HCT116 (cell line): ENCODE results near the gene CDH23. TPM values are rescaled to one million over a fixed set of nuclear protein-coding genes. Genes with fewer than 3 reads are reported as not detected.
A peak's percentile ranks its signal among the peaks of the same experiment; 100 is the strongest.

Source experiments
- ATAC-seq: fragments of 200-7000 bp; cut with Tn5 transposase; 2 replicates; pipeline ENCODE4 v1.9.1; 2020; ENCODE audit warnings: mild to moderate bottlenecking, moderate library complexity
- BruUV-seq: library from RNA; stranded (reverse); fragments of 400-500 nt; replicated peaks from 2 replicates; lab custom pipeline; 2021; lab: Mats Ljungman, UMichigan
- CTCF ChIA-PET: fragments of 300-600 bp; sonication (Branson Sonifier 250); formaldehyde crosslinking; loops from one replicate; lab custom pipeline; 2021; ENCODE audit warnings: antibody characterized with exemption; lab: Charles Lee
- POLR2A ChIA-PET: fragments of 300-600, 350-600 bp; sonication (Branson Sonifier 250); formaldehyde crosslinking; loops from one replicate; lab custom pipeline; 2021; ENCODE audit warnings: antibody characterized with exemption; lab: Charles Lee
- RAD21 ChIA-PET, 2 experiments: fragments of 300-600 bp; sonication (Branson Sonifier 250); formaldehyde crosslinking; loops; one replicate each; lab custom pipeline; 2023; ENCODE audit warnings: low total read pairs in 2 of 2; ENCODE audit not compliant: uncharacterized antibody in 2 of 2, unreplicated experiment in 2 of 2, low non-redundant PET in 1 of 2; lab: Charles Lee
- DNase-seq: peaks from one replicate; pipeline ENCODE4 v3.0.0-alpha.2; 2010; ENCODE audit warnings: low read depth, low spot score
- H2AFZ ChIP-seq: fragments of 200-600 bp; shearing (Covaris generic), sonication (generic); 2 replicates; pipeline ENCODE4 v1.6.1; 2017; ENCODE audit warnings: low read depth, mixed run types, mixed read lengths, antibody characterized with exemption, low read length; ENCODE audit not compliant: poor library complexity, severe bottlenecking
- H3K27ac ChIP-seq: 2 replicates; pipeline ENCODE4 v1.5.1; 2012; ENCODE audit warnings: low read depth, low read length
- H3K27me3 ChIP-seq: fragments of 200-600 bp; sonication (generic); 2 replicates; pipeline ENCODE4 v1.6.1; 2016; ENCODE audit warnings: mixed run types, low read length, mixed read lengths; ENCODE audit not compliant: insufficient read depth
- H3K36me3 ChIP-seq, 2 experiments: fragments of 200-500 bp in 1 of 2; fragments of 200-600 bp in 1 of 2; sonication (Bioruptor generic) in 1 of 2; sonication (generic) in 1 of 2; 2 replicates each; pipeline versions ENCODE4 v1.5.1 to v1.6.1; 2014 to 2016; ENCODE audit warnings: low read length in 2 of 2, inconsistent platforms in 1 of 2, mixed read lengths in 1 of 2, mixed run types in 1 of 2; ENCODE audit not compliant: insufficient read depth in 2 of 2, control insufficient read depth in 1 of 2
- H3K4me1 ChIP-seq, 2 experiments: fragments of 200-600 bp in 1 of 2; sonication (generic) in 1 of 2; 2 replicates each; pipeline versions ENCODE4 v1.5.1 to v1.6.1; 2012 to 2017; ENCODE audit warnings: low read length in 2 of 2, inconsistent platforms in 1 of 2, mild to moderate bottlenecking in 1 of 2, mixed read lengths in 1 of 2, mixed run types in 1 of 2, moderate library complexity in 1 of 2; ENCODE audit not compliant: insufficient read depth in 2 of 2, control insufficient read depth in 1 of 2
- H3K4me2 ChIP-seq: fragments of 200-600 bp; sonication (generic); 2 replicates; pipeline ENCODE4 v1.6.1; 2017; ENCODE audit warnings: mixed run types, low read length, mixed read lengths
- H3K4me3 ChIP-seq, 2 experiments: fragments of 200-600 bp in 1 of 2; sonication (generic) in 1 of 2; replicated peaks in 1 of 2; 2 replicates each; pipeline ENCODE4 v1.5.1; 2011 to 2016; ENCODE audit warnings: low read length in 2 of 2, control low read depth in 1 of 2, low read depth in 1 of 2, mild to moderate bottlenecking in 1 of 2, mixed read lengths in 1 of 2, mixed run types in 1 of 2
- H3K79me2 ChIP-seq: fragments of 200-600 bp; sonication (generic); 2 replicates; pipeline ENCODE4 v1.6.1; 2017; ENCODE audit warnings: mild to moderate bottlenecking, mixed run types, low read length, moderate library complexity, mixed read lengths; ENCODE audit not compliant: insufficient read depth
- H3K9ac ChIP-seq: fragments of 200-600 bp; sonication (generic); 2 replicates; pipeline ENCODE4 v1.6.1; 2016; ENCODE audit warnings: low read length, mixed read lengths
- H3K9me2 ChIP-seq: fragments of 200-600 bp; sonication (generic), shearing (Covaris generic); 2 replicates; pipeline ENCODE4 v1.6.1; 2017; ENCODE audit warnings: mixed run types, mild to moderate bottlenecking, moderate library complexity; ENCODE audit not compliant: insufficient read depth
- H3K9me3 ChIP-seq, 2 experiments: fragments of 200-500 bp in 1 of 2; fragments of 200-600 bp in 1 of 2; sonication (Bioruptor generic) in 1 of 2; sonication (generic) in 1 of 2; 2 replicates each; pipeline ENCODE4 v1.6.1; 2014 to 2017; ENCODE audit warnings: low read length in 2 of 2, mixed read lengths in 2 of 2, inconsistent platforms in 1 of 2, low read depth in 1 of 2, mild to moderate bottlenecking in 1 of 2, mixed run types in 1 of 2, moderate library complexity in 1 of 2; ENCODE audit not compliant: control insufficient read depth in 1 of 2, insufficient read depth in 1 of 2
- H4K20me1 ChIP-seq: fragments of 200-600 bp; sonication (generic), shearing (Covaris generic); 2 replicates; pipeline ENCODE4 v1.6.1; 2017; ENCODE audit warnings: mixed run types, mild to moderate bottlenecking, moderate library complexity; ENCODE audit not compliant: insufficient read depth
- CBX3 ChIP-seq: IDR thresholded peaks from 2 replicates; pipeline ENCODE4 v1.6.1; 2012; ENCODE audit warnings: low read depth
- CEBPB ChIP-seq: IDR thresholded peaks from 2 replicates; pipeline ENCODE4 v1.6.1; 2012; ENCODE audit warnings: low read depth
- EGR1 ChIP-seq: IDR thresholded peaks from 2 replicates; pipeline ENCODE4 v1.6.1; 2012; ENCODE audit warnings: low read depth
- EZH2 ChIP-seq: fragments of 200-600 bp; sonication (generic); IDR thresholded peaks from 2 replicates; pipeline ENCODE4 v1.6.1; 2017; ENCODE audit warnings: antibody characterized with exemption, mixed run types
- EZH2phosphoT487 ChIP-seq: fragments of 200-600 bp; IDR thresholded peaks from 2 replicates; pipeline ENCODE4 v1.6.1; 2018; ENCODE audit warnings: antibody characterized with exemption, borderline replicate concordance
- FOSL1 ChIP-seq: IDR thresholded peaks from 2 replicates; pipeline ENCODE4 v1.6.1; 2012; ENCODE audit warnings: low read depth
- JUND ChIP-seq: IDR thresholded peaks from 2 replicates; pipeline ENCODE4 v1.6.1; 2012
- POLR2A ChIP-seq: IDR thresholded peaks from 2 replicates; pipeline ENCODE4 v1.7.0; 2011; ENCODE audit warnings: borderline replicate concordance; ENCODE audit not compliant: insufficient read depth, insufficient read length; ENCODE audit errors: extremely low read depth
- POLR2AphosphoS5 ChIP-seq: IDR thresholded peaks from 2 replicates; pipeline ENCODE4 v1.6.1; 2011; ENCODE audit warnings: mild to moderate bottlenecking, low read depth, low read length, moderate library complexity
- SRF ChIP-seq: IDR thresholded peaks from 2 replicates; pipeline ENCODE4 v1.6.1; 2012; ENCODE audit warnings: low read depth
- TCF7L2 ChIP-seq: IDR thresholded peaks from 2 replicates; pipeline ENCODE4 v1.7.0; 2011; ENCODE audit warnings: borderline replicate concordance, inconsistent platforms; ENCODE audit not compliant: insufficient read depth, insufficient read length; ENCODE audit errors: extremely low read depth
- YY1 ChIP-seq: IDR thresholded peaks from 2 replicates; pipeline ENCODE4 v1.6.1; 2011; ENCODE audit warnings: low read length, low read depth, moderate library complexity, mild to moderate bottlenecking; ENCODE audit not compliant: insufficient replicate concordance; ENCODE audit errors: extremely low read depth
- intact Hi-C: fragments of 100-400 bp; cut with micrococcal nuclease; formaldehyde crosslinking; loops from 2 replicates; pipeline ENCODE4 v1.10.0; 2022
- total RNA-seq: library from RNA; stranded (reverse); gene quantifications from one replicate; pipeline ENCODE4 v1.2.1, GENCODE V29; 2021; ENCODE audit not compliant: unreplicated experiment
- TF ChIP-seq, protein P1 (sequence below), 3 experiments: fragments of 200-600 bp in 1 of 3; sonication (generic) in 1 of 3; IDR thresholded peaks in 2 of 3; conservative IDR thresholded peaks in 1 of 3; 2 replicates each; pipeline ENCODE4 v1.5.1; 2012 to 2017; ENCODE audit warnings: low read depth in 2 of 3, low read length in 2 of 3, antibody characterized with exemption in 1 of 3, borderline replicate concordance in 1 of 3, control low read depth in 1 of 3, mild to moderate bottlenecking in 1 of 3, mixed read lengths in 1 of 3, mixed run types in 1 of 3, moderate library complexity in 1 of 3; ENCODE audit not compliant: insufficient read depth in 1 of 3

CDH23 gene
- total RNA-seq, 1 experiment from 2014 or later = not detected

DNA sequence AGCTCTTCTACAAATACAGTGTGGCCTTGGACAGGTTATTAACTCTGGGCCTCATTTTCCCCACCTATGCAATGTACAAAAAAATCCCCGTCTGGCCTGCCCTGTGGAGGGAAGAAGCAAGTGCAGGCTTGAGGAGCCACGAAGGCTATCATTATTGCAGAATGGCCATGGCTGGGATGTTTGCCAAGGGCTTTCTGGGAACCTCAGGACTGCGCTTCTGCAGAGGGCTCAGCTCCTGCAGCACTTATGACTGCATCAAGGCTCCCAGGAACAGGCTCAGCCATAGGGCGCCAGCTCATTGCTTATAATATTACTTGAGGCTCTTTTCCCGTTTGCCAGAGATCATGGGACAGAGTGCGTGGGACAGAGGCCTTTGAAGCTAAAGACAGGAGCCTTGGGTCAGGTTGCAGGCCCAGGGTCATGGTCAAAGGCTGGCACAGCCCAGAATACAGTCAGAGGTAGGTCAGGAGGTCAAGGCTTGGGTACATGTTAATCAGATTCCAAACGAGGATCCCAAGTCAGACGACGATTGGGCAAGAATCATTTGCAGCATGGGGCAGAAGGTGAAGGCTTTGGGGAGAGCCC lies 343.4 kb downstream of the CDH23 start:
- DNase-seq (no peak), ATAC-seq (peak; percentile 26; the same call in 1 of the 2 replicates)
- ChIA-PET RAD21 (no interaction called here), CTCF (no interaction called here), POLR2A (no interaction called here)
- BruUV-seq = no TSS peak
- no peaks in the 10 kb centered on the region for H4K20me1 ChIP-seq
- no peak overlapping the region for H3K9ac ChIP-seq
- no peak overlapping the region for H3K27ac ChIP-seq
- intact Hi-C loops = no loop called here
- no peaks in the 10 kb centered on the region for H3K9me2 ChIP-seq
- H3K36me3 ChIP-seq = no peaks in the 10 kb centered on the region
- no peak overlapping the region for H3K4me2 ChIP-seq
- H3K4me1 ChIP-seq = peaks cover 12 to 33% of the 10 kb centered on the region in 2 experiments; a peak in 3 of 4 replicates
- no peaks in the 10 kb centered on the region for H3K79me2 ChIP-seq
- H3K27me3 ChIP-seq = no peaks in the 10 kb centered on the region
- H3K4me3 ChIP-seq = no peak overlapping the region
- no peak for TF ChIP-seq SRF
- no peak for TF ChIP-seq JUND
- no peak for TF ChIP-seq POLR2AphosphoS5
- no peak for TF ChIP-seq EGR1
- TF ChIP-seq EZH2phosphoT487 = no peak
- no peak for TF ChIP-seq YY1
- TF ChIP-seq, protein P1, sequence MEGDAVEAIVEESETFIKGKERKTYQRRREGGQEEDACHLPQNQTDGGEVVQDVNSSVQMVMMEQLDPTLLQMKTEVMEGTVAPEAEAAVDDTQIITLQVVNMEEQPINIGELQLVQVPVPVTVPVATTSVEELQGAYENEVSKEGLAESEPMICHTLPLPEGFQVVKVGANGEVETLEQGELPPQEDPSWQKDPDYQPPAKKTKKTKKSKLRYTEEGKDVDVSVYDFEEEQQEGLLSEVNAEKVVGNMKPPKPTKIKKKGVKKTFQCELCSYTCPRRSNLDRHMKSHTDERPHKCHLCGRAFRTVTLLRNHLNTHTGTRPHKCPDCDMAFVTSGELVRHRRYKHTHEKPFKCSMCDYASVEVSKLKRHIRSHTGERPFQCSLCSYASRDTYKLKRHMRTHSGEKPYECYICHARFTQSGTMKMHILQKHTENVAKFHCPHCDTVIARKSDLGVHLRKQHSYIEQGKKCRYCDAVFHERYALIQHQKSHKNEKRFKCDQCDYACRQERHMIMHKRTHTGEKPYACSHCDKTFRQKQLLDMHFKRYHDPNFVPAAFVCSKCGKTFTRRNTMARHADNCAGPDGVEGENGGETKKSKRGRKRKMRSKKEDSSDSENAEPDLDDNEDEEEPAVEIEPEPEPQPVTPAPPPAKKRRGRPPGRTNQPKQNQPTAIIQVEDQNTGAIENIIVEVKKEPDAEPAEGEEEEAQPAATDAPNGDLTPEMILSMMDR (IDR thresholded peaks at IDR 0.05 in 2 of 3, conservative IDR thresholded peaks at IDR 0.05 in 1 of 3; ENCODE audit: borderline replicate concordance in 1 of 3, insufficient read depth in 1 of 3, low read depth in 2 of 3, low read length in 2 of 3) = no peak
- TF ChIP-seq POLR2A = no peak
- no peak for TF ChIP-seq TCF7L2
- no peak for TF ChIP-seq CEBPB
- TF ChIP-seq CBX3 = no peak
- TF ChIP-seq FOSL1 = no peak
- TF ChIP-seq EZH2 = no peak
- no peak overlapping the region for H2AFZ ChIP-seq
- H3K9me3 ChIP-seq = no peaks in the 10 kb centered on the region
